Stimulated activated CD4-positive, alpha-beta T cell treated with anti-CD3 and anti-CD28 coated beads, Interleukin-12 subunit alpha, Interleukin-12 subunit beta, amount 100 ng/mL, for 48 hours (primary cell): Measurements from ENCODE around the gene CCNI.
"Not testable (repeated sequence)": the region's sequence is repeated elsewhere in the genome, so short reads cannot be mapped to it uniquely, and the experiment has no call there.

ENCODE experiments used
- DNase-seq, 3 donors: peaks; one replicate each; pipeline ENCODE4 v3.0.0-alpha.2; 2020; ENCODE audit warnings: low read depth in 2 of 3, low spot score in 1 of 3

CCNI gene

GRCh38 chr4:77075869-77076799 lies at the start of gene CCNI:
Gene CCNI (minus strand): TSS chr4:77075989. CDS start chr4:77066362, 9,627 bp downstream.
- peak; percentile 85 to 91 (median 88) for DNase-seq

- DNase-seq, result no peak
Observed at GRCh38 chr4:77124576-77124975, 48.8 kb upstream of the CCNI start.

- no peak for DNase-seq
Observed at GRCh38 chr4:77123411-77123810, 47.6 kb upstream of the CCNI start.

- no peak for DNase-seq
Observed at GRCh38 chr4:77122656-77123055, 46.9 kb upstream of the CCNI start.

GRCh38 chr4:77121736-77122240 lies 46.0 kb upstream of the CCNI start:
- DNase-seq, result no peak

- DNase-seq, result no peak
Observed at GRCh38 chr4:77120886-77121508, 45.2 kb upstream of the CCNI start.

- DNase-seq, result no peak
Observed at GRCh38 chr4:77117721-77118120, 41.9 kb upstream of the CCNI start.

GRCh38 chr4:77113069-77113468 lies 37.3 kb upstream of the CCNI start:
- no peak for DNase-seq

- DNase-seq, result no peak
Observed at GRCh38 chr4:77110730-77111129, 34.9 kb upstream of the CCNI start.

- no peak for DNase-seq
Observed at GRCh38 chr4:77104791-77105540, 29.2 kb upstream of the CCNI start.

- DNase-seq, result no peak
Observed at GRCh38 chr4:77104388-77104787, 28.6 kb upstream of the CCNI start.

- no peak for DNase-seq
Observed at GRCh38 chr4:77100234-77100633, 24.4 kb upstream of the CCNI start.

GRCh38 chr4:77097611-77098010 lies 21.8 kb upstream of the CCNI start:
- DNase-seq, result no peak

- peak; percentile 39 to 71 (median 59) for DNase-seq
Observed at GRCh38 chr4:77095101-77095821, 19.5 kb upstream of the CCNI start.

GRCh38 chr4:77094496-77094895 lies 18.7 kb upstream of the CCNI start:
- DNase-seq, result no peak

GRCh38 chr4:77093401-77093800 lies 17.6 kb upstream of the CCNI start:
- DNase-seq, result no peak

- DNase-seq, result no peak
Observed at GRCh38 chr4:77092975-77093374, 17.2 kb upstream of the CCNI start.

GRCh38 chr4:77089866-77090265 lies 14.1 kb upstream of the CCNI start:
- DNase-seq, result no peak

GRCh38 chr4:77087027-77087426 lies 11.2 kb upstream of the CCNI start:
- DNase-seq, result not testable (repeated sequence)

GRCh38 chr4:77084019-77084639 lies 8.3 kb upstream of the CCNI start:
- DNase-seq, result no peak
